Measurements from ENCODE around the gene DGKH.
"Not testable (repeated sequence)": the region's sequence is repeated elsewhere in the genome, so short reads cannot be mapped to it uniquely, and the experiment has no call there.

The DGKH gene

DNA sequence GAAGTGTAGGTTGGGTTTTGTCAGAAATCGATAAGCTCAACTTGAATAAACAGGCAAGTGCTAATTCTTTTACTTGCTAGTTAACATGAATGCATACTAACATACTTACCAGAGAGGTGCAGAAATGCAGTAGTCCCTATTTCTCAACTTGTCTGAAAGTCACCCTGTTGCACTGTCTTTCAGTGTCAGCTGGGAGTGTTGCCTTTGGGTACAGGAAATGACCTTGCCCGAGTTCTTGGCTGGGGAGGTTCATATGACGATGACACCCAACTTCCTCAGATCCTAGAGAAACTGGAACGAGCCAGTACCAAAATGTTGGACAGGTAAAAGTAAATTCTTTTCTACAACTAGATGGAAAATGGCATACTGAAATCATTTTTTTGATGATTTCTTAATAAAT lies 120.0 kb downstream of the DGKH start:
- DNase-seq, result no peak

DNA sequence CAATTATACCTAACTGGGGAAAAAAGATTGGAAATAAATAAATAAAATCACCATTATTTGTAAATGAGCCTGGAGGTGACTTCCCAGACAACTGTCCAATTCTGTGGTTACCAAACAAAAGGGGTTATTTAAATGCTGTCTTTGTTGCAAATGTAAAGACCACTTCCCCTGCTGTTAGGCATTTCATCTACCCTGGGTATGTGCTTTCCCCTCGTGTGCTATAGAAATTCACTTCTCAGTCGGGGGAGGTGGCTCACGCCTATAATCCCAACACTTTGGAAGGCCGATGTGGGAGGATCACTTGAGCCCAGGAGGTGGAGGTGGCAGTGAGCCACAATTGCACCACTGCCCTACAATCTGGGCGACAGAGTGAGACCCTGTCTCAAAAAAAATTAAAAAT lies 121.6 kb downstream of the DGKH start:
- no peak for DNase-seq

GRCh38 chr13:42173789-42174343 lies 125.4 kb downstream of the DGKH start:
- DNase-seq, result no peak

- no peak for DNase-seq
Measured at GRCh38 chr13:42174344-42175162, 126.1 kb downstream of the DGKH start.

- DNase-seq, result no peak
Measured at GRCh38 chr13:42176294-42176693, 127.8 kb downstream of the DGKH start.

GRCh38 chr13:42177189-42177588 lies 128.7 kb downstream of the DGKH start:
- no peak for DNase-seq

GRCh38 chr13:42181381-42181953 lies 133.0 kb downstream of the DGKH start:
- no peak for DNase-seq

- DNase-seq, result no peak
Measured at GRCh38 chr13:42189061-42189460, 140.6 kb downstream of the DGKH start.

- DNase-seq, result no peak
Measured at GRCh38 chr13:42190529-42190928, 142.1 kb downstream of the DGKH start.

DNA sequence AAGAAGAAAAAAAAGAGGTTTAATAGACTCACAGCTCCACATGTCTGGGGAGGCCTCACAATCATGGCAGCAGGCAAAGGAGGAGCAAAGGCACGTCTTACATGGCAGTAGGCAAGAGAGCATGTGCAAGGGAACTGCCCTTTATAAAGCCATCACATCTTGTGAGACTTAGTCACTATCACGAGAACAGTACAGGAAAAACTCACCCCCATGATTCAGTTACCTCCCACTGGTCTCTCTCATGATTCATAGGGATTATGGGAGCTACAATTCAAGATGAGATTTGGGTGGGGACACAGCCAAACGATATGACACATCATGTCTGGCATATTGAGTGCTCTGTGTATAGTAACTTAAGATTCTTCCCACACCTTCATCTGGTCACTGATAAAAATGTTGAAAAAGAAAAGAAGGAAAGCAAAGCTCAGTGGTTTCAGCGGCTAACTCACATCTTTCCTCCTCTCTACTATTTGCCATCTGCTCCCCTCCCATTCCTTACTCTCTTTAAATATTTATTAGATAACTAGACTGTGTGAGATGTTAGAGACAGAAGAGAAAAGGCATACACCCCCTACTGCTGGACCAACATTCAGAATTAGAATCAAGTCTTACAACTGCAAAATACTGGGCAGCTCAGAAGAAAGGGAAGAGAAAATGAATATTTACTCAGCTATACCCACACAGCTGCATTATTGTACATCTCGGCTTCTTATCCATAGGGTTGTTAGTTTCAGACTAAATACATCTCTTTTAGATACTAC lies 163.4 kb downstream of the DGKH start:
- DNase-seq, result no peak

- DNase-seq, result no peak
Measured at GRCh38 chr13:42214446-42214845, 166.0 kb downstream of the DGKH start.

GRCh38 chr13:42215578-42216421 lies 167.4 kb downstream of the DGKH start:
- DNase-seq, result no peak

- DNase-seq, result no peak
Measured at GRCh38 chr13:42216422-42216735, 167.9 kb downstream of the DGKH start.

DNA sequence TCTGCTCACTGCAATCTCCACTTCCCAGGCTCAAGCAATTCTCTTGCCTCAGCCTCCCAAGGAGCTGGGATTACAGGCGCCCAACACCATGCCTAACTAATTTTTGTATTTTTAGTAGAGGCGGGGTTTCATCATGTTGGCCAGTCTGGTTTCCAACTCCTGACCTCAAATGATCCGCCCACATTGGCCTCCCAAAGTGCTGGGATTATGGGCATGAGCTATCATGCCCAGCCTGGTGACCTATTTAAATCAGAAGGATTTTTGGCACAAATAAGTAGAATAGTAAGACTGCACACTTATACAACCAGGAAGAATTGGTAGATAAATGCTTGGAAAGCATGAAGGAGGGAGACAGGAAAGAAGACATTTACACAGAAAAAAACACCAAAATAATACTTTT lies 170.1 kb downstream of the DGKH start:
- DNase-seq, result no peak

GRCh38 chr13:42219051-42219450 lies 170.6 kb downstream of the DGKH start:
- DNase-seq, result no peak

GRCh38 chr13:42219876-42220275 lies 171.4 kb downstream of the DGKH start:
- no peak for DNase-seq

DNA sequence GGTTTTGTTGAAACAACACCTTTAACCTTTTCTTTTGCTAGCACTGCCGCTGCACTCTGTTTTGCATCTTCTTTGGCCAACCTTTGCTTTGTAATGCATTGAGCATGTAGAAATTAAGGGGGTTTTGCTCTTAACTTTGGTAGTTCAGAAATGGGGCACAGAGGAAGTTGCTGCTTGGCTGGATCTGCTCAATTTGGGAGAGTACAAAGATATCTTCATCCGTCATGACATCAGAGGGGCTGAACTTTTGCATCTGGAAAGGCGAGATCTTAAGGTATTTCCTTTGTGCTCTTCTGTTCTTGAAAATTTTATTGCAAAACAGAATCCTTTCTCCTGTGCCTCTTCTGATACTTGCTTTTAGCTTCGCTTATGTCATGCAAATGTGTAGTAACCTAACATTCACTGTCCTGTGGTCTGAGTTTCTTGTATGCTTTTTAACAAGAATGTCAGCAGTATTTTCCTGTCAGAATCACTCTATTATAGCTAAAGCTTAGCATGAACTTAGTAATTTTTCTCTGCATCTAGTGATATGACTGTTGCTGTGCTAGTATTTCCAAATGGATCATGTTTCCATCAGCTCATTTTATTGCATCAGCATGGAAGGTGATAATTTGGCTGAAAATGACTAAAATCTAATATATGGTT lies 172.8 kb downstream of the DGKH start:
- DNase-seq, result no peak

GRCh38 chr13:42223681-42224080 lies 175.2 kb downstream of the DGKH start:
- DNase-seq, result no peak

- DNase-seq, result no peak
Measured at GRCh38 chr13:42225051-42225450, 176.6 kb downstream of the DGKH start.

- DNase-seq, result not testable (repeated sequence)
Measured at GRCh38 chr13:42226759-42227158, 178.3 kb downstream of the DGKH start.

- no peak for DNase-seq
Measured at GRCh38 chr13:42228527-42228926, 180.1 kb downstream of the DGKH start.

DNA sequence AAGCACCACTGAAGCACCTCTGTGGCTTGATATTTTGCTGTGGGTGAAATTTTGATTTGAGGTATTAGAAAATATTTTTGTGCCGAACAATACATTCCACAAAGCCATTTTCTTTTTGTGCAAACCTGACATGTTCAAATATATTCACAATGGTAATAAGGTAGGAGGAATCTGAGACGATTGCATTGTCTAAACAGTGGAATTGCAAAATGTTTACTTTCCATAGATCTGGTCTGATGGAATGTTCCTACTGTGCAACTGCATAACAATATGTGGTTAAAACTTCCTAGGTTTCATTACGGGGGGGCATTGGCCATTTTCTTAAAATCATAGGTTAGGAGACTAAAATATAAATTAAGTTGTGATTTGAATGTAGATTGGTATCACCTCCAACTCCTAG lies 180.8 kb downstream of the DGKH start:
- DNase-seq, result no peak

Measured in central memory CD4-positive, alpha-beta T cell (primary cell).